Measurements from ENCODE around the gene CNOT2. TPM values are rescaled to one million over a fixed set of nuclear protein-coding genes. Genes with fewer than 3 reads are reported as not detected.
A peak's percentile ranks its signal among the peaks of the same experiment; 100 is the strongest.

CNOT2 gene
- total and polyA plus RNA-seq, 2 experiments from 2014 or later: 110 to 152 TPM

GRCh38 chr12:70288817-70289216, 45.6 kb downstream of the CNOT2 start (continued):
- TF ChIP-seq ZNF462 (CRISPR knock-in tag; IDR thresholded peaks at IDR 0.05): no peak
- TF ChIP-seq REST (IDR thresholded peaks at IDR 0.05; ENCODE audit: unreplicated experiment): no peak
- no peak for TF ChIP-seq CREB1 (CRISPR knock-in tag; IDR thresholded peaks at IDR 0.05; ENCODE audit: low read depth)
- TF ChIP-seq STAT1 (IDR thresholded peaks at IDR 0.05; ENCODE audit: unreplicated experiment): no peak

GRCh38 chr12:70290116-70290515, 46.9 kb downstream of the CNOT2 start:
- peak overlapping the region; percentile 1; the same call in 1 of the 3 replicates for H3K4me3 Mint-ChIP-seq
- Histone ChIP-seq H3K4me3 (no peak overlapping the region), H3K9me2 (ENCODE audit: insufficient read depth) (no peaks in the 10 kb centered on the region), H2AFZ (no peak overlapping the region), H3K27ac (ENCODE audit: low read depth) (peak overlapping the region; percentile 57), H3K36me3 (ENCODE audit: insufficient read depth) (no peaks in the 10 kb centered on the region), H3K79me2 (replicated peaks; ENCODE audit: insufficient read depth) (peaks cover 95% of the 10 kb centered on the region), H3K4me2 (peak overlapping the region; percentile 55), H4K20me1 (replicated peaks; ENCODE audit: insufficient read depth) (peaks cover 6% of the 10 kb centered on the region; the same call in 1 of the 2 replicates), H3F3A (replicated peaks; ENCODE audit: low read depth) (no peaks in the 10 kb centered on the region), H3K4me1 (ENCODE audit: insufficient read depth) (peaks cover 41% of the 10 kb centered on the region), H3K27me3 (ENCODE audit: insufficient read depth) (no peaks in the 10 kb centered on the region)
- H3K9me3 Mint-ChIP-seq: no peaks in the 10 kb centered on the region
- H3K36me3 Mint-ChIP-seq (ENCODE audit: low read depth): peaks cover 21% of the 10 kb centered on the region; the same call in 2 of the 3 replicates
- H3K27ac Mint-ChIP-seq: peak overlapping the region; percentile 74
- peaks cover 45% of the 10 kb centered on the region for H3K4me1 Mint-ChIP-seq
- peak; percentile 29 for DNase-seq (ENCODE audit: low spot score)
- peak; percentile 50 for ATAC-seq
- H3K27me3 Mint-ChIP-seq (ENCODE audit: insufficient read depth, low read depth, poor library complexity): no peaks in the 10 kb centered on the region
- TF ChIP-seq JUNB (IDR thresholded peaks at IDR 0.05; ENCODE audit: unreplicated experiment) (no peak), ZNF331 (CRISPR knock-in tag; IDR thresholded peaks at IDR 0.05; ENCODE audit: low read depth) (no peak), EZH2 (IDR thresholded peaks at IDR 0.05; ENCODE audit: low read depth, unreplicated experiment) (no peak), POLR2AphosphoS5 (IDR thresholded peaks at IDR 0.05; ENCODE audit: low read depth) (no peak), CTCF (conservative IDR thresholded peaks at IDR 0.05; ENCODE audit: low read depth in 2 of 2) (no peak), EZH2phosphoT487 (IDR thresholded peaks at IDR 0.05; ENCODE audit: unreplicated experiment) (no peak), ETS1 (IDR thresholded peaks at IDR 0.05) (no peak)
